NT2/D1 (cell line): ENCODE data around the gene IRF8.

Experiments
- SUZ12 ChIP-seq: IDR thresholded peaks from 2 replicates; pipeline ENCODE4 v1.6.1; 2011; ENCODE audit not compliant: insufficient read length, insufficient read depth; ENCODE audit errors: extremely low read depth
- YY1 ChIP-seq: IDR thresholded peaks from 2 replicates; pipeline ENCODE4 v1.6.1; 2011; ENCODE audit not compliant: insufficient read length, insufficient read depth
- ZNF274 ChIP-seq: IDR thresholded peaks from 2 replicates; pipeline ENCODE4 v1.6.1; 2011; ENCODE audit warnings: mild to moderate bottlenecking, low read depth, low read length

DNA sequence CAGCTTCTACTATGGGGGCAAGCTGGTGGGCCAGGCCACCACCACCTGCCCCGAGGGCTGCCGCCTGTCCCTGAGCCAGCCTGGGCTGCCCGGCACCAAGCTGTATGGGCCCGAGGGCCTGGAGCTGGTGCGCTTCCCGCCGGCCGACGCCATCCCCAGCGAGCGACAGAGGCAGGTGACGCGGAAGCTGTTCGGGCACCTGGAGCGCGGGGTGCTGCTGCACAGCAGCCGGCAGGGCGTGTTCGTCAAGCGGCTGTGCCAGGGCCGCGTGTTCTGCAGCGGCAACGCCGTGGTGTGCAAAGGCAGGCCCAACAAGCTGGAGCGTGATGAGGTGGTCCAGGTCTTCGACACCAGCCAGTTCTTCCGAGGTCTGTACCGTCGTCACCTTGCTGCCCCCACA, 19.5 kb downstream of the IRF8 start:
- TF ChIP-seq SUZ12 = no peak
- TF ChIP-seq ZNF274 = no peak
- no peak for TF ChIP-seq YY1
